ENCODE results near the gene PCDHA5.

The PCDHA5 gene

GRCh38 chr5:140857987-140858240, 36.5 kb downstream of the PCDHA5 start:
- no peak for DNase-seq (ENCODE audit: low spot score)
- FAIRE-seq, result no peak

GRCh38 chr5:140862441-140863295, 41.3 kb downstream of the PCDHA5 start:
- DNase-seq (ENCODE audit: low spot score), result no peak
- FAIRE-seq, result no peak

- FAIRE-seq, result no peak
- DNase-seq (ENCODE audit: low spot score), result no peak
These were observed 47.5 kb downstream of the PCDHA5 start, which contains the start of gene PCDHA11 for GRCh38 chr5:140868721-140869554. TSS of gene PCDHA11 (plus strand) at chr5:140868957. CDS start at chr5:140869104, 147 bp downstream.

- FAIRE-seq (no peak), DNase-seq (ENCODE audit: low spot score) (no peak)
These were observed 48.1 kb downstream of the PCDHA5 start for GRCh38 chr5:140869555-140869886.

GRCh38 chr5:140870221-140871201, 49.1 kb downstream of the PCDHA5 start:
- no peak for FAIRE-seq
- DNase-seq (ENCODE audit: low spot score), result no peak
